Measurements from ENCODE around the gene TBC1D30. TPM values are rescaled to one million over a fixed set of nuclear protein-coding genes. Genes with fewer than 3 reads are reported as not detected.
"Not testable (repeated sequence)": the region's sequence is repeated elsewhere in the genome, so short reads cannot be mapped to it uniquely, and the experiment has no call there.

The TBC1D30 gene
- polyA plus RNA-seq, 1 donor: 14.3 TPM

DNA sequence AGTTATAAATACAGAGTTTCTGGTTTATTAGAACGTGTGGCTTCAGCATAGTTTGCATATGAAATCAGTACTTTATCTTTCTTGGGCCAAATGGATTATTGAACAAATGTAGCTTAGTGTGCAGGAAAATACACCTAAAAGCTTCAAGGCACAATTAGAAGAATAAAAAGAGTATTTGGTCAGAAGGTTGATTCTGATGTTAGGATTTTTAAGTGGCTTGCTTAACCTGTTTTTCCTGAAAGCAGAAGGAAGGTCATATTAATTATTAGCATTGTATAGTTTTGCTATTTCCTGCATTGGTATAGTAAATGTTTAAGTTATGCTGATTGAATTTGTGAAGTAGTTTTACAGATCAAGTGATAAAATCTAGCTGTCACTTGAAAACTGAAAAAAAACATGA lies 34.3 kb upstream of the TBC1D30 start:
- WGBS (ENCODE audit: insufficient coverage, low lambda C conversion rate): 60% methylated on average over 1 of the region's 1 CpG
- no peak overlapping the region for H3K27ac ChIP-seq (ENCODE audit: low read length)
- no peaks in the 10 kb centered on the region for H3K9me3 ChIP-seq (ENCODE audit: control insufficient read depth, low read depth, low read length)
- peaks cover under 1% of the 10 kb centered on the region for H3K36me3 ChIP-seq (ENCODE audit: control insufficient read depth, insufficient read depth, low read length)
- no peak overlapping the region for H3K4me3 ChIP-seq (ENCODE audit: low read length)
- H3K4me1 ChIP-seq (ENCODE audit: control insufficient read depth, insufficient read depth, low read length): no peaks in the 10 kb centered on the region
- no peak for DNase-seq
- H3K27me3 ChIP-seq (ENCODE audit: control insufficient read depth, insufficient read depth, low read length): no peaks in the 10 kb centered on the region

DNA sequence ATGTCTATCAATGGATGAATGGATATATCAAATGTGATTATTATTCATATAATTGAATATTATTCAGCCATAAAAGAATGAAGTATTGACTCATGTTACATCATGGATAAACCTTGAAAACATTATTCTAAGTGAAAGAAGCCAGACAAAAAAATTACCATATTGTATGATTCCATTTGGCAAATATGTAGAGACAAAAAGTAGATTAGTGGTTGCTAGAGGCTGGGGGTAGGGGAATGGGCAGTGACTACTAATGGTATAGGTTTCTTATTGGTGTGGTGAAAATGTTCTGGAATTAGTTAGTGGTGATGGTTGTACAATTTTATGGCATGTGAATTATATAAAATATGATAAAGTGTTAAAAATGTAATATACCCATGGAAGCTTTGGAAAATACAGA lies 33.4 kb upstream of the TBC1D30 start:
- DNase-seq: no peak
- Histone ChIP-seq H3K4me1 (ENCODE audit: control insufficient read depth, insufficient read depth, low read length) (no peaks in the 10 kb centered on the region), H3K27me3 (ENCODE audit: control insufficient read depth, insufficient read depth, low read length) (no peaks in the 10 kb centered on the region), H3K27ac (ENCODE audit: low read length) (no peak overlapping the region), H3K36me3 (ENCODE audit: control insufficient read depth, insufficient read depth, low read length) (peaks cover 2% of the 10 kb centered on the region), H3K9me3 (ENCODE audit: control insufficient read depth, low read depth, low read length) (no peaks in the 10 kb centered on the region), H3K4me3 (ENCODE audit: low read length) (no peak overlapping the region)

DNA sequence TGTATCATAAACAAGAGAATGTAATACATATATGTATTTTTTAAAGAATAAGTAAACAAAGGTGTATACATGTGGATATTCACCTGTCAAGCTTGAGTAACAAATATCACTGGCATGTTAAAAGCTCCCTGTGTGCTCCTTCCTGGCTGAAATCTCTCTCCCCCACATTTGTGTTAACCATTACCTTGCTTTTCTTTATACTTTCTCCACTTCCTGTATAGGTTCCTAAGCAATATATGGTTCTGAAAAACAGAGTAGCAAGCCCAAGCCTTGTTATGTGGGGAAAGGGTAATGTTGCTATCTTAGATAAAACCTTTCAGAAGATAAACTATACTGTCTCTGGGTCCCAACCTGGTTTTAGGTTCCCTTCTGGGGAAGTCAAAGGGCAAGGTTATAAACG lies 32.3 kb upstream of the TBC1D30 start:
- peak in 1 of 2 donors; percentile 8 for DNase-seq
- Histone ChIP-seq H3K36me3 (ENCODE audit: control insufficient read depth, insufficient read depth, low read length) (peaks cover 2% of the 10 kb centered on the region), H3K4me1 (ENCODE audit: control insufficient read depth, insufficient read depth, low read length) (no peaks in the 10 kb centered on the region), H3K27ac (ENCODE audit: low read length) (no peak overlapping the region), H3K27me3 (ENCODE audit: control insufficient read depth, insufficient read depth, low read length) (no peaks in the 10 kb centered on the region), H3K9me3 (ENCODE audit: control insufficient read depth, low read depth, low read length) (no peaks in the 10 kb centered on the region), H3K4me3 (ENCODE audit: low read length) (no peak overlapping the region)
- no CpG with 5 or more reads among the region's 1 CpG for WGBS (ENCODE audit: insufficient coverage, low lambda C conversion rate)

DNA sequence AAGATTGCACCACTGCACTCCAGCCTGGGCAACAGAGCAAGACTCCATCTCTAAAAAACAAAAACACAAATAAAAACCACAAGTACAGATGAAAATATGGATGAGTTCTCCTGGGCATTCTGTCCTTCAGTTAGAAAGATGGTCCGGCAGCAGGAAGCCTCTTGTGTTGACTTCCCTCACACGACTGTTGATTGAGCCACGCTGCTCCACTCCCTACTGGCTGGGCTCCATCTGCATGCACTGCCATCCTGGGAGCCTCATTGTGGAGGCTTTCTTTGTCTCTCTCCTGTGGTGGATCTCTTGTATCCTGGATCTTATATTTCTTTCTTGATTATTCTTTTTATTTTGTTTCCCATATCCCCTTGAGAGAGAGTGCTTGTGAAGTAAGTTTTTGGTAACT lies 30.8 kb upstream of the TBC1D30 start:
- Histone ChIP-seq H3K9me3 (ENCODE audit: control insufficient read depth, low read depth, low read length) (no peaks in the 10 kb centered on the region), H3K27me3 (ENCODE audit: control insufficient read depth, insufficient read depth, low read length) (no peaks in the 10 kb centered on the region), H3K4me1 (ENCODE audit: control insufficient read depth, insufficient read depth, low read length) (no peaks in the 10 kb centered on the region), H3K4me3 (ENCODE audit: low read length) (no peak overlapping the region), H3K27ac (ENCODE audit: low read length) (no peak overlapping the region), H3K36me3 (ENCODE audit: control insufficient read depth, insufficient read depth, low read length) (peaks cover 2% of the 10 kb centered on the region)
- no CpG with 5 or more reads among the region's 3 CpGs for WGBS (ENCODE audit: insufficient coverage, low lambda C conversion rate)
- no peak for DNase-seq

DNA sequence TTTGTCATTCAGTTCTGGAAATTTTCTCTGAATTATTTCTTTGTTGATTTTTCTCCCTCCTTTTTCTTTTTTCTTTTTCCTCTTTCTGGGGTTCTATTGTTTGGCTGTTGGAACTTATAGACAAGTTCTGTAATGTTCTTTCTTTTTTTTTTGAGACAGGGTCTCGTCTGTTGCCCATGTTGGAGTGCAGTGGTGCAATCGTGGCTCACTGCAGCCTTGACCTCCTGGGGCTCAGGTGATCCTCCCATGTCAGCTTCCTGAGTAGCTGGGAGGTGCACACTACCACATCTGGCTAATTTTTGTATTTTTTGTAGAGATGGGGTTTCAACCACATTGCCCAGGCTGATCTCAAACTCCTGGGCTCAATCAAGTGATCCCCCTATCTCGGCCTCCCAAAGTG lies 30.1 kb upstream of the TBC1D30 start:
- DNase-seq: no peak
- Histone ChIP-seq H3K27ac (ENCODE audit: low read length) (no peak overlapping the region), H3K9me3 (ENCODE audit: control insufficient read depth, low read depth, low read length) (no peaks in the 10 kb centered on the region), H3K4me1 (ENCODE audit: control insufficient read depth, insufficient read depth, low read length) (no peaks in the 10 kb centered on the region), H3K27me3 (ENCODE audit: control insufficient read depth, insufficient read depth, low read length) (no peaks in the 10 kb centered on the region), H3K4me3 (ENCODE audit: low read length) (no peak overlapping the region), H3K36me3 (ENCODE audit: control insufficient read depth, insufficient read depth, low read length) (peaks cover 2% of the 10 kb centered on the region)
- 100% methylated on average over 2 of the region's 3 CpGs for WGBS (ENCODE audit: insufficient coverage, low lambda C conversion rate)

DNA sequence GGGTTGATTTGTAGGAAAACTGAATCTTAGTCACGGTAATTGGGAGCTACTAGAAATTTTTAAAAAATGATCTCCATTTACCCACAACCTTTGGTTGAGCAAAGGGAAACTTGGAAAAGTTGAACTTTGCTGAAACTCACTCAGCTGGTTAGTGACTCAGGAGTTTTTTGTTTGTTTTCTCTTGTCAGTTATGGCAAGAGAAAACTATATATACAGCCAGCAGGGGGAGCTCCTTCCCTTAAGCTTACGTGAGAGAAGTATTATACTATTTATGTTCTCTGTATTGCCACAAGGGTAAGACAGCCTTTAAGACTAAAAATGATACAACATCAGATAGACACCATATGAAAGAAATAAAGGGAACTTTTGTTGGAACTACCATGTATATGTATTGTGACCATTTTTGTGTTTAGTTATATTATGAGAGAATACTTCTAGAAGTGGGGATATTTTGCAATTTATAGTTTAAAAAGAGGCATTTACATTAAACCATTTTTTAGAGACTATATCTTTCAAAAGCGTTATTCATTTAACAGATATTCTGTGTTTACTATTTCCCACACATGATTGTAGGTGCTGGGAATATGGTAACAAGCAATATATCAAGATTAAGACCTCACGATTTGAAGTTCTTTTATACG lies 28.1 kb upstream of the TBC1D30 start:
- Histone ChIP-seq H3K4me3 (ENCODE audit: low read length) (no peak overlapping the region), H3K9me3 (ENCODE audit: control insufficient read depth, low read depth, low read length) (no peaks in the 10 kb centered on the region), H3K4me1 (ENCODE audit: control insufficient read depth, insufficient read depth, low read length) (no peaks in the 10 kb centered on the region), H3K27me3 (ENCODE audit: control insufficient read depth, insufficient read depth, low read length) (no peaks in the 10 kb centered on the region), H3K27ac (ENCODE audit: low read length) (peak overlapping the region; percentile 51), H3K36me3 (ENCODE audit: control insufficient read depth, insufficient read depth, low read length) (peaks cover 2% of the 10 kb centered on the region)
- WGBS (ENCODE audit: insufficient coverage, low lambda C conversion rate): 63% methylated on average over 4 of the region's 5 CpGs
- DNase-seq: peak; percentile 83 to 86

DNA sequence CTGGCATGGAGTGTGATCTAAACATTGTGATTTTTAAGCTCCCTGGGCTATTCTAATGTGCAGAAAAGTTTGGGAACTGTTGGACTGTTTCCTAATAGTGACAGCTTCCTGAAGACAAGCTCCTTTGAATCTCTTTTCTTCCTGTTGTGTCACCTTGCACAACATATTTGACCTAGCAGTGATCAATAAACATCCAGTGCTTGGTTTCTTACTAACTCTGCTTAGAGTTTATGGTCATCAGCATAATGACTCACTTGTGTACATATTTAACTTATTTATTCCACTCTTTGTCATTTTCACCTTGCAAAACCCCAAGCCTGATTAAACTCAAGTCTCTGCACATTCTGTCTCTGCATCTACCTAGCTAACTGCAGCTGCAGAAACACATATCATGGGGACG lies 27.3 kb upstream of the TBC1D30 start:
- H3K27me3 ChIP-seq (ENCODE audit: control insufficient read depth, insufficient read depth, low read length): no peaks in the 10 kb centered on the region
- WGBS (ENCODE audit: insufficient coverage, low lambda C conversion rate): no CpG with 5 or more reads among the region's 1 CpG
- no peaks in the 10 kb centered on the region for H3K4me1 ChIP-seq (ENCODE audit: control insufficient read depth, insufficient read depth, low read length)
- H3K9me3 ChIP-seq (ENCODE audit: control insufficient read depth, low read depth, low read length): no peaks in the 10 kb centered on the region
- H3K4me3 ChIP-seq (ENCODE audit: low read length): no peak overlapping the region
- H3K27ac ChIP-seq (ENCODE audit: low read length): no peak overlapping the region
- DNase-seq: no peak
- peaks cover 2% of the 10 kb centered on the region for H3K36me3 ChIP-seq (ENCODE audit: control insufficient read depth, insufficient read depth, low read length)

DNA sequence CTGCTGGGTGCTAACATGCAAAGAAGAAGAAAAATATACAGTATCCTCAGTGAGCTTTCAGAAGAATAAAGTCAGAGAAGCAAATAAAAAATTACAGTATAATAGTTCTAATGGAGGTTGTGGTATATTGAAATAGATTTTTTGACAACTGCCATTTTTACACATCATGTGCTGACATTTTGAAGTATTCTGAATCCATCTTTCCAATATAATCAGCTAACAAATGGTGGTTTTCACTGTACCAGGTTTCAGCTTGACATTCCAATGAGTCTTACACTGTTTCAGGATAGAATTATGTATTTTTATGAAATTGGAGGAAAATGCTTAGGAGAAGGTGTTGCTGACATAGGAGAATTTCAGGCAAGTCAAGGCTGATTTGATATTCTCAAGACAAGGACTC lies 26.3 kb upstream of the TBC1D30 start:
- no peaks in the 10 kb centered on the region for H3K4me1 ChIP-seq (ENCODE audit: control insufficient read depth, insufficient read depth, low read length)
- H3K4me3 ChIP-seq (ENCODE audit: low read length): no peak overlapping the region
- no peak for DNase-seq
- H3K27ac ChIP-seq (ENCODE audit: low read length): no peak overlapping the region
- no peaks in the 10 kb centered on the region for H3K27me3 ChIP-seq (ENCODE audit: control insufficient read depth, insufficient read depth, low read length)
- no peaks in the 10 kb centered on the region for H3K9me3 ChIP-seq (ENCODE audit: control insufficient read depth, low read depth, low read length)
- H3K36me3 ChIP-seq (ENCODE audit: control insufficient read depth, insufficient read depth, low read length): peaks cover 2% of the 10 kb centered on the region

DNA sequence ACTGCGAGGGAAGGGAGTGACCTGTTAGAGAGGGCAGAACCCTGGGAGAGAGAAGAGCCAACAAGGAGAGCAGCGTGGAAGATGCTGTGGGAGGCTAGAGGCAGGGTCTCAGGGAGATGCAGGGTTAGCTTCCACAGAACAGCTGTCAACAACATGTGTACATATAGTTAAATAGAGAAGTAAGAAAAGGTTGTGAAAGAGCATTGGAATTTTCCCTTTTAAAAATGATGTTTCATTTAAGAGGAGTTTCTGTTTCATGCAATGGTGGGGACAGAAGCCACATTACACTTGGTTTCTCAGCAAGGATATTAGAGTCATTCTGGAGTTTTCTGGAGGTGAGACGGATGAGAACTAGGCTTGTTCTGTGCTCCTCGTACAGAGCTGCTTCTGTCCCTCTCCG lies 23.8 kb upstream of the TBC1D30 start:
- Histone ChIP-seq H3K27me3 (ENCODE audit: control insufficient read depth, insufficient read depth, low read length) (no peaks in the 10 kb centered on the region), H3K4me3 (ENCODE audit: low read length) (no peak overlapping the region), H3K4me1 (ENCODE audit: control insufficient read depth, insufficient read depth, low read length) (no peaks in the 10 kb centered on the region), H3K36me3 (ENCODE audit: control insufficient read depth, insufficient read depth, low read length) (no peaks in the 10 kb centered on the region), H3K27ac (ENCODE audit: low read length) (no peak overlapping the region), H3K9me3 (ENCODE audit: control insufficient read depth, low read depth, low read length) (no peaks in the 10 kb centered on the region)
- 33% methylated on average over 1 of the region's 5 CpGs for WGBS (ENCODE audit: insufficient coverage, low lambda C conversion rate)
- DNase-seq: no peak

DNA sequence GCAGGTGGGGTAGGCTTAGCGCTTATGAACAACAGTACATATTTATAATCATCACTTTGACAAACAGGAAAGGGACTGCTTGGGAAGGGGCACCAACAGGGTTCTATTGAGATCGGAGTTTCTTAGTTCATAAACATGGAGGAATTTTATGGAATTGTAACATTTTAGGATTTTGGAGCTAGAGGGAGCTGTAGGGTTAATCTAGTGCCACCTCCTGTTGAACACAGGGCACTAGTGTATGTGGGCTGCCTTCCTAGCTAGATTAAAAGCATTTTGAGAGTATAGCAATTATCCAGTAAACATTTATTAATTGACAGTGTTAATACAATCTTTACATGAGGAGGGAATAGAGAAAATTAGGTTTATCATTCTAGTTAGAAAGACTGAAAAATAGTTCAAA lies 23.1 kb upstream of the TBC1D30 start:
- Histone ChIP-seq H3K36me3 (ENCODE audit: control insufficient read depth, insufficient read depth, low read length) (no peaks in the 10 kb centered on the region), H3K9me3 (ENCODE audit: control insufficient read depth, low read depth, low read length) (no peaks in the 10 kb centered on the region), H3K27me3 (ENCODE audit: control insufficient read depth, insufficient read depth, low read length) (no peaks in the 10 kb centered on the region), H3K27ac (ENCODE audit: low read length) (no peak overlapping the region), H3K4me1 (ENCODE audit: control insufficient read depth, insufficient read depth, low read length) (no peaks in the 10 kb centered on the region), H3K4me3 (ENCODE audit: low read length) (no peak overlapping the region)
- 40% methylated on average over 1 of the region's 2 CpGs for WGBS (ENCODE audit: insufficient coverage, low lambda C conversion rate)
- no peak for DNase-seq

DNA sequence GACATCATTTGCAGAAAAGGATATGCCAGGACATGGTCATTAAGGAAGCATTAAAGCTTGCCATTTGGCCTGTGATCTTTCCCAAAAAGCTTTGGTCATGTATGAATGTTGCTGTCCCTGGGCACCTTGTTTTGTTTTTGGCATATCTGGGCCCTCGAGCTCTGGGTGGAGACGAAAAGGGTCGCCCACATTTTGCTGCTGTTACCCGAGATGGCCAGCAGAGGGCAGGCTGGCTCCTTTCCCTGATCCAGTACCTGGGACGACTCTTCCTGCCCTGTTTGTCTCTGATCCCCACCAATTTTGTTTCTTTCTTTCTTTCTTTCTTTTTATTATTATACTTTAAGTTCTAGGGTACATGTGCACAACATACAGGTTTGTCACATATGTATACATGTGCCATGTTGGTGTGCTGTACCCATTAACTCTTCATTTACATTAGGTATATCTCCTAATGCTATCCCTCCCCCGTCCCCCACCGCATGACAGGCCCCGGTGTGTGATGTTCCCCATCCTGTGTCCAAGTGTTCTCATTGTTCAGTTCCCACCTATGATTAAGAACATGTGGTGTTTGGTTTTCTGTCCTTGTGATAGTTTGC lies 22.2 kb upstream of the TBC1D30 start:
- peak in 1 of 2 donors; percentile 9 for DNase-seq
- 0% methylated on average over 1 of the region's 8 CpGs for WGBS (ENCODE audit: insufficient coverage, low lambda C conversion rate)
- not testable (repeated sequence) for H3K27me3 ChIP-seq (ENCODE audit: control insufficient read depth, insufficient read depth, low read length); H3K4me3 ChIP-seq (ENCODE audit: low read length); H3K9me3 ChIP-seq (ENCODE audit: control insufficient read depth, low read depth, low read length); H3K27ac ChIP-seq (ENCODE audit: low read length); H3K4me1 ChIP-seq (ENCODE audit: control insufficient read depth, insufficient read depth, low read length); H3K36me3 ChIP-seq (ENCODE audit: control insufficient read depth, insufficient read depth, low read length)
